HG02870 (cell line): Measurements from ENCODE around the gene C1orf210.

ENCODE experiments used
- ATAC-seq: cut with Tn5 transposase; IDR thresholded peaks from one replicate; pipeline ENCODE4 v1.9.1; 2021; ENCODE audit warnings: mild to moderate bottlenecking, moderate library complexity; ENCODE audit not compliant: unreplicated experiment

The C1orf210 gene

DNA sequence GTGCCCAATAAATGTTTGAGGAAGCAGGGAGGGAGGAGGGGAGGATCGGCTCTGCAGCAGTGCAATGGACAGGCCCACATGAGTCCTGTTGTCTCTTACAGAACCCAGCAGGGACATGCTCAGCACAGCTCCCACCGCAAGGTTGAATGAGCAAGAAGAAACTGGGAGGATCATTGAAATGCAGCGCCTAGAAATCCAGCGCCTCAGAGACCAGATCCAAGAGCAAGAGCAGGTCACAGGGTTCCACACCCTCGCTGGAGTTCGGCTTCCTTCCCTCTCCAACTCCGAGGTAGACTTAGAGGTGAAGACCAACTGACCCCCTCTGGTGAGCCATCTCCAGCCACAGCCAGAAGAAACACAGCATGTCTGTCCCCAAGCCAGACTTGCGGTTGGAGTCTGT is 31.5 kb downstream of the C1orf210 start:
- ATAC-seq = no peak

DNA sequence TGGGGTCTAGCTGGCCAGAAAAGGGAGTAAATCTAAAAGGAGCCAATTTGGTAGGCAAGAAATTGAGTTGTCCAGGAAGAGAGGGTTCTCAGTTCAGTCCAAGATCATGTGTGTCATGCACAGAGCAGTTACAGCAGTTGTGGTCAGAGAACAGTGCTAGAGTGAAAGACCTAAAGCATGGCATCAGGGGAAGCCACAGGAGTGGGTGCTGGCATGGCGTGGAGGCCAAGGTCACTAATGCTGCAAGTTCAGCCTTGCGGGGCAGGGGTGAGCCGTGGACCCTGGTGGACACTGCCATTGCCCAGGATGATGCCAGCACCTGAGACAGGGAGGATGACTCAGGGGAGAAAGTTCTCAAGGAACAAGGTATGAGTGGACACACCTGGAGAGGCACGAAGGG is 32.2 kb downstream of the C1orf210 start:
- no peak for ATAC-seq

DNA sequence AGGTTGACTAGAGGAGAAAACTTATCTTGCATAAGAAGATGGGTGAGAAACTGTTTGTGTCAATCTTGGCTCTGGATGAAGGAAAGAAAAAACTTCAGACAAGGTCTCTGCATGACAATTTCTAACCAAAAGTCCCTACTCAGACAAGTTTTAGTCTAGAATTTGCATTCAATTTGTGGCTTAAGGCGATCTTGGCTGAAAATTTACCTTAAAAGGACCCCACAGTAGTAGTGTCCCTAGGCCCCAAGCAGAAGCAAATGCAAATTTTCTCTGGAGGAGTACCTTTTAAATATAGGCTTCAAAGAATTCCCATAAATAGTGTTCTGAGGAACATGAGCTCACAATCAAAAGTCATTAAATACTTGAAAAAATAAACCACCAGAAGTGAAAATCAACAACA is 33.2 kb downstream of the C1orf210 start:
- ATAC-seq = no peak

DNA sequence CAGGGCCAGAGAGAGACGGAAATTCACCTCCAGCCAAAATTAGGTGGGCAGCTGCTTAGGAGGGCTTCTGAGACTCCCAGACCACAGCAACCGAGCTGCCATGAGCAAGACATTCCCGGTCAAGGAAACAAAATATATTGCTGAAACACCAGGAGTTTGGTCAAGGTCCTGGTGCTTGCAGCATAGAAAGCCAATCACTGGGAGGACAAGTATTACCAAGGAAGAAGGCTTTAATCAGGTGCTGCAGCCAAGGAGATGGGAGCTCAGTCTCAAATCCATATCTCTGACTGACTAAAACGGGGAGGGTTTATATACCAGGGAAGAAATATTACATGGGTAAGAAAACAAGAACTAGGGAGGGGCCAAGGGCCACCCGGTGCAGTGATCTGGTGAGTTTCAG is 34.4 kb downstream of the C1orf210 start:
- no peak for ATAC-seq

DNA sequence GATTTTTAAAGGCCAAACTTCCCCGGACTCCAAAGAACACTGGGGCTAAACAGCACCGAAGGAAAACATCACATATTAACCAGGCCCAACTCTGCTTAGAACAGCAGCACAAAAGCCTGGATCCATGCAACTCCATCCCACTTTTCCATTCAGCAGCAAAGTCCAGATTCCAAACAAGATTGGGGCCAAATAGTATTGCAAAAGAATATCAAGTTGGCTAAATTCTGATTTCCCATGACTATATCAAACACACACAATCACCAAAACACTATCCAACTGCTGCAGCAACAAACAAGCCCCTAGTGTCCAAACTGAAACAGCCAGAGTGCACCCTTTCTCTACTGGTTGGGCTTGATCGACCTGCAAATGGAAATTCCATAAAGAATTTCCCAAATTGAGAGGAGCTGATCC is 35.0 kb downstream of the C1orf210 start:
- no peak for ATAC-seq

DNA sequence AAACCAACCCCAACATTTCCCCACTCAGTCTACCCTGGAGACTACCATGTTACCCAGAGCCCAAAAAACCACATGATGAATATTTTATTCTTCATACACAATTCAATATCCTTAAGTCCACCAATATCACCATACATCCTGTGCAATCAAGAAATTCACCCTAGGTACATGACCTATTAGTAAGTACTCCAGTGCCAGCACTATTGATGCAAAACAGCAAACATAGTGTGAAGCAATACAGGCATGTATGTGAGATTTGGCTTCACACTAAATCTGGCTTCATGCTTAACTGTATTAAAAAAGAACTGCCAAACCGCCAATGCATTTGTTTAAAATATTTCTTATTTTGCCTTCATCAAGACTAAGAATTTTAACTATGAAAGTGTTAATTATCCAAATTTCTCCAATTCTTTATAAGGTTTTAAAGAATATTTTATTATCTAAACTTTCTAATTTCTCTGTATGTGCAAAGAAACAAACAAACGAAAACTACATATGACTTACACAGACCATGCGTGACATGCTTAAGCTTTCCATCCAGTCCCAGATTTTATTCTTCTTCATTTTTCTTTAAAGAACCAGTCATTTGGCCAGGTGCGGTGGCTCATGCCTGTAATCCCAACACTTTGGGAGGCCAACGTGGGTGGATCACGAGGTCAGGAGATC is 38.0 kb downstream of the C1orf210 start:
- ATAC-seq = no peak

DNA sequence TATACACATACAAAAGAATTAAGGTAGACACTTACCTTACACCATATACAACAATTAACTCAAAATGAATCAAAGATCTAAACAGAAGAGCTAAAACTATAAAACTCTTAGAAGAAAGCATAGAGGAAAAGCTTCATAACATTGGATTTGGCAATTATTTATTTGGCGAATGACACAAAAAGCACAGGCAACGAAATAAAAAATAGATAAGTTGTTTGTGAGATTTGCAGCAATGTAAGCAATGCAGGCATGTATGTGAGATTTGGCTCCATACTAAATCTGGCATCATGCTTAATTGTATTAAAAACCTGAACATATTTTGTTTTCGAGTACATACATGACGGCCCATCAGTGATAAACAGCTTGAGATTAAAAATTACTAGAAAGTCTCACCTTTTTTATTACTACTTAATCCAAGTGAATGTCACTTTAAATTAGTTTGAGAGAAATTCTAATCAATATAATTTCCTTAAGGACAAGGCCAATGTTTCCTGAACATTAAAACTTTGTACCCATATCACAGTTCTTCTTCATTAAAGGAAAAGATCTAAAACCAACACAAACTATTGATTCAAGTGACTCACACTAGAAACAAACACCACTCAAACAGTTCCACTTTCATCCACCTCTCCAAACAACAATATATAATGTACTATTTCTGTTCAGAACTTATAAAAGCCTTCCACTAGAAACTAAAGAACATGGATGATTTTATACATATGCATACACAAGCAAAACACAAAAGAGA is 38.7 kb downstream of the C1orf210 start:
- ATAC-seq = no peak

DNA sequence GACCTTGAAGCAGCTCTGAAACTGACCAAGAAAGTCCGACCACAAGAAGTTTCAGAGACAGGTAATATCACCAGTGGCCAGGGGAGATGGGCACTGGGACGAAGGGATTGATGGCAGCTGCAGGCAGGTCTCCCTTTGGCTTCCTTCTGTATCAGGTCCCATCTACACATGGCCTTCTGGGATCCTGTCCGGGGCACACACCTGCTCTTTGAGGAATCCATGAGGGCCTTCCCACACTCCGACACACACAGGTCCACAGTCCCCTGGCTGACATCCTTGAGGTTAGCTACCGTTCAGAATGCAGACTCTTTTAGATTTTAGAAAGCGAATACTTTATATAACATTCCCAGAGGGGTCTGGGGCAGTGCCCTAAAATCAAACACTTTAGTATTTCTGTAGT is 42.1 kb downstream of the C1orf210 start:
- no peak for ATAC-seq

DNA sequence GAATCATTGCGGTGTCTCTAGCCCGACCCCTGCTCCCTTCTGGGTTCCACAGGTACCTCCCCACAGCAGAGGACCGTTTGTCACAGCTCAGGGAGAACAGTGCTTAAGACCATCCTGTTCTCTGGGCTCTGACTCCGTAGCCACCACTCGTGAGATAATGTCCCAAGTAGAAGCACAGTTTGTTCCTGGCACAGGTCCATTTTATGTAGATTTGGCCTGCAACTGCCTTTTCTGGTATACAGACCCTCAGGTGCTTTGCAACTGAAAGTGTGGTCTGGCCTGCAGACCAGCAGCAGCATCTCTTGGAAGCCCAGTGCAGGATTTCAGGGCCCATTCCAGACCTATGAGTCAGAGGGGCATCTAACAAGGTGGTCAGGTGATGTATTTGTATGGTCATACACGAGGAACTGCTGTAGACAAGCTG is 44.0 kb downstream of the C1orf210 start:
- no peak for ATAC-seq

DNA sequence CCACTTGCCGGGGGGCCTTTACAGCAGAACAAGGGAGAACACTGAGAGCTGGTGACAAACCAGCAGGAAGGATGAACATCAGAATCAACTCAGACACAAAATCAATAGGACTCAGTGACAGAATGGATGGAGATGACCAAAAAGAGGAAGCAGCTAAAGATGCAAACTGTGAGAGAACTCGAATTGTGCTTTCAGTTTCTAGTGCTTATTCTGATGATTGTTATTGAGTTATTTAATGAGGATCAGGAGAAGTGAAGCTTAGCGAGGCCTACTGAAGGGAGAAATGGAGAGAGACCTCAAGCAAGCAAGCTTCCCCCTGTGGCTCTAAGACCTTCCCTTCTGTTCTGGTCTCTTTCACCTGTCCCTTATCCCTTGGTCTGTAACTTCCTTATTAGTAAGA is 45.9 kb downstream of the C1orf210 start:
- peak; percentile 68 for ATAC-seq

DNA sequence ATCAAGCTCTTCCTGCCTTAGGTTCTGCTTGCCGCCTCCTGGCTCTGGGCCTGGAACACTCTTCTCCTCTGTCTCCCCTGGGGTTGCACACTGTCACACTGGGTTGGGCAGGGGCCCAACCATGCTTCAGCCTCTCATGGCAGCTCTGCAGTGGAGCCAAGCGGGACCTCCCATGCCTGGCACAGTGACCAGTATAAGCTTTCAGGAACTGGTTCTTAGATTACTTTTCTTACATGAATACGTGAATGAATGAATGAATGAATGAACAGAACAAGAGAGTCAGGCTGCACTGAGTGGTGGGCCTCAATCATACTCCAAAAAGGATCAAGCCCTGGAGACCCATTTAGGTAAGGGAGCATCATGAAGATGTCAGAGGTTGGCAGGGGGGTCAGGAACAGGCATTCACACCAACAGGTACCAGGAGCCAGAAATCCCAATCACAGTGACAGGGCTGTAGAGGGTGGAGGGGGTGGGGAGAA is 46.4 kb downstream of the C1orf210 start:
- ATAC-seq = no peak

DNA sequence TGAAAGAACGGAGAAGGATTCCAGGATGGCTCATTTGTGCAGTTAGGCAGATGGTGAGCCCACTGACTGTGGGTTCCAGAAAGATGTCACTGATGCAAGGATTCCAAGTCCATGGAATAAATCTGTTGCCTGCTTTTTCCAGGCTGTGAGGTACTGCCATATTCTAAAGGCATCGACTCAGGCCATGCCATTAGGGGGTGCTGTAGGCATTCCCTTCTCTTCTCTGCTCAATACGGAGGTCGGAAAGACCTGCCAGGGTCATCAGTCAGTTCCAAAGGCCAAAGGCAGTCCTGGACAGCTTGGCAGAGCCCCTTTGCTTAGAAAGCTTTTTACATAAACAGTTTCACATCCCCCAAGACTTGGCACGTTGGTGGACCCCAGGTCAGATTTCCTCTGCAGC is 47.3 kb downstream of the C1orf210 start:
- ATAC-seq = no peak

DNA sequence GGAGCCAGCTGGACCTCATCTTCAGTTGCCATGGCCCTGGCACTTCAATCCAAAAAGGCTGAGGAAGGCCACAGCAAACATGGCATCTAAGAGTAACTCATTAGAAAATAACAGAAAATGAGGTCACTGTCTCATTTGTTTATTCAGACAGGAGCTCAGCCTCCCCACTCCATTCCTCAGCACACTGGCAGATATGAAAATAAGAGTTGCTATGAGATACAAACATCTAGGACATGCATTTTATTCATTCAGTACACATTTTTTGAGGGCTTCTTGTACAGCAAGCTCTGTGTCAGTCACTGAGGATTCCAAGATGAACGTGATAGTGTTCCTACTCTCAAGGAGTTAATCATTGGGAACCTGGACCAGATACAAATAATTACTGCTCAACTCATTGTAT is 48.3 kb downstream of the C1orf210 start:
- no peak for ATAC-seq

DNA sequence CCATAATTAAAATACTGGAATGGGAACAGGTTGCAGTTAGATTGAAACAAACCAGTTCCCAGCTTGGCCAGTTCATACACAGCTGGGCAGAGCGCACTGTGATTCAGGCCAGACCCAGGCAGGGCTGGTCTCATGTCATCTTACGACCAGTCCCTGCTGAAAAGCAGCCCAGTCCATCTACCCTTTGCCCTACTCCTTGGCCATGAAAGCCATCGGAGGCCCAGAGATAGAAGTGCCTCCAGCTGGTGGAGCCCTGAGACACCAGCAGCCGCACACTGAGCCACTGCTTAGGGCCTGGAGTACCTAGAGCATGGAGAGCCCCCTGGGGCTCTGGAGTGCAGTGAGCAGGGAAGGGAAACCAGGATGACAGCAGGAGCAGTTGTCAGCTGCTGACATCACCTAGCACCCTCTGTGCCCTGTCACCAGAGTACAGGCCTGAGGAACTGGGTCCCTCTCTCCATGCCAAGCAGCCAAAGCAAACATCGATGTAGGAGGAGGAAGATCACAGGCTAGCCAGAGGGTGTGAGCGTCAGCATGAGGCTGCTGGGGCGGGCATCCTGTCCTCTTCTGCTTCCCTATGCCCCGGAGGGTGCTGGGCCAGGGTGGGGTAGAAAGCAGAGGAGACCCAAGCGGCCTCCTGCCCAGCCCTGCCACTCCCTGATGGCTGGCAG is 49.8 kb downstream of the C1orf210 start:
- ATAC-seq = no peak

DNA sequence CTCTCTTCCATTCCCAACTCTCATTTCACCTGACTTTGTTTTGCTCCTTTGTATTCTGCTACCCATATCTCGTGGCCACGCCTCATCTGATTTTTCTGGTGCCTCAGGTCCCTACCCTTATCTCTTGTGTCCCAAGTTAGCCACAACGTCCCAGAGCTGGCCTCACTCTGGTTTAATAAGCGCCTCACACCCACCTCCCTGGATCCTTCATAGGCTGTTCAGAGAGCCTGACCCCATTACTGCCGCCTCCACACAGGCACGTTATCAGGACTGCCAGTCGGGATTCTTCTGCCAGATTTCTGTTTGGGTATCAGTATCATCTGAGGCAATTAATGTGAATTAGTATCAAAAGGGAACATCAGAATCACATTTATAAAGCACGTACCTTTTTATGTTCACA is 50.3 kb downstream of the C1orf210 start:
- no peak for ATAC-seq

DNA sequence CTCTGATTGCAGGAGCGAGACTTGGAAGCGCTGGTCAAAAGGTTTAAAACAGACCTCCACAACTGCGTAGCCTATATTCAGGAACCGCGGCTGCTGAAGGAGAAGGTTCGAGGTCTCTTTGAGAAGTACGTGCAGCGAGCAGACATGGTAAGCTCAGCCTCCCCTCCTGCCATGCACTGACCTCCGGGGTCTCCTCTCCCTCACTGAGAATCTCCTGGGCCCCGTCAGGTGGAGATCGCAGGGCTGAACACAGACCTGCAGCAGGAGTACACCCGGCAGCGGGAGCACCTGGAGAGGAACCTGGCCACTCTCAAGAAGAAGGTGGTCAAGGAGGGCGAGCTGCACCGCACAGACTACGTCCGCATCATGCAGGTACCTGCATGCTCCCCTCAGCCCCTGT is 51.1 kb downstream of the C1orf210 start:
- ATAC-seq = no peak

DNA sequence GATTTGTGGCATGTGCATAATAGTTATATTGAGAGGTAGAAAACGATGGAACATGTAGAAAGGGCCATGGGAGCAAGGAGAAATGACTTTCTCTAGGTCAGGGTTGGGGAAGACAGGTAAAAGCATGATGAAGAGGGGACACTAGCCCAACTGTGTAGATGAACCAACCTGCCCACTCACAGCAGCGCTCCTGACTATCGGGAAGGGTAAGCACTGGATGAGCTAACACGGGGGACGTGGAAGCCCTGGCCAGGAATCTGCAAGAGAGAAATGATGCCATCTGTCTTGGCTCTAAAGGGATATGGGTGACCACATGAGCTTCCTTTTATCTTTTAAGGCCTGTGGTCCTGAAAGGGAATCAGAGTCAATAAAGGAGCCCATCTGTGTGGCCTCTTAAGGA is 51.8 kb downstream of the C1orf210 start:
- ATAC-seq = no peak

DNA sequence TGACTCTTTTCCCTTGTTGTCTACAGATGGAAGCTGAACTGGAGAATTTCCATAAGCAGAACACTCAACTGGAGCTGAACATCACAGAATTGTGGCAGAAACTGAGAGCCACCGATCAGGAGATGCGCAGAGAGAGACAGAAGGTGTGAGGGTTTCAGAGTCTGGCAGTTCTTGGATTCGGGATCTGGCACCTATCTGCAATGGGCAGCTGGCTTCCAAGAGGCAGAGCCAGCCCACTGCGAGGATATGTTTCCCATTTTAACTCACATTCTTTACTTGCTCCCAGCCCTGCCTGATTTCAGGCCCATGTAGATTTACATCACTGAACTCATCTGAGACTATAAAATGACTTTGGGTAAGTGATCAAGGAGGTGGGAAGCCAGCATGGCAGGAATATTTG is 52.9 kb downstream of the C1orf210 start:
- no peak for ATAC-seq

DNA sequence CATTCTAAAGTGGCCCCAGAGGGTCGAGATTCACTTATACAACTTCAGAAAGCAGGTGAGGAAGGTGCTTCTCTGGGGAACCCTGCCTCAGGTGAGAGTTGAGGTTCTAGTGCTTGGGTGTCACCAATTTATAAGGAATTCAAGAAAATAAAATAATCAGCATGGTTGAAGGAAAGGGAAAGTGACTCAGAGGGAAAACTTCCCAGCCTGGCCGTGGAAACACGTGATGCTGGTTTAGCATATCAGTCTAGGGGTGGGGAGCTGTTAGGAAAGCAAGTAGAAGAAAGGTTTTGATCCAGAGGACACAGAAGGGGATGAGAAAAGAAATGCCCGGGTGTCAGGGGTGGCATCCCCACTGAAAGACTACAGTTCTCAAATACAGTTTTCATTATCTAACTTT is 53.3 kb downstream of the C1orf210 start:
- no peak for ATAC-seq
